Effector memory CD8-positive, alpha-beta T cell (primary cell): ENCODE data around the gene MYO18B.

Experiments used
- ATAC-seq: fragments of 150-1000 bp; cut with Tn5 transposase; replicated peaks from 2 replicates; pipeline ENCODE4 v1.10.0; 2021; ENCODE audit warnings: mild to moderate bottlenecking, moderate library complexity
- DNase-seq, 3 experiments: peaks; one replicate each; pipeline ENCODE4 v3.0.0; 2021
- H3K27ac Mint-ChIP-seq, 2 donors: one replicate each; pipeline ENCODE4 v1.8.0; 2022; ENCODE audit warnings: mild to moderate bottlenecking in 2 of 2, mixed read lengths in 2 of 2, moderate library complexity in 2 of 2
- H3K27me3 Mint-ChIP-seq, 2 donors: one replicate each; pipeline ENCODE4 v1.8.0; 2022; ENCODE audit warnings: mixed read lengths in 2 of 2
- H3K36me3 Mint-ChIP-seq: one replicate; pipeline ENCODE4 v1.8.0; 2022; ENCODE audit warnings: mild to moderate bottlenecking, moderate library complexity, mixed read lengths; ENCODE audit not compliant: insufficient read depth
- H3K4me1 Mint-ChIP-seq, 2 donors: one replicate each; pipeline ENCODE4 v1.8.0; 2022; ENCODE audit warnings: low read depth in 2 of 2, mixed read lengths in 2 of 2
- H3K4me3 Mint-ChIP-seq, 2 donors: one replicate each; pipeline ENCODE4 v1.8.0; 2022; ENCODE audit warnings: mild to moderate bottlenecking in 2 of 2, mixed read lengths in 2 of 2, moderate library complexity in 2 of 2
- H3K9me3 Mint-ChIP-seq, 2 donors: one replicate each; pipeline ENCODE4 v1.8.0; 2022; ENCODE audit warnings: mixed read lengths in 2 of 2

Gene MYO18B

DNA sequence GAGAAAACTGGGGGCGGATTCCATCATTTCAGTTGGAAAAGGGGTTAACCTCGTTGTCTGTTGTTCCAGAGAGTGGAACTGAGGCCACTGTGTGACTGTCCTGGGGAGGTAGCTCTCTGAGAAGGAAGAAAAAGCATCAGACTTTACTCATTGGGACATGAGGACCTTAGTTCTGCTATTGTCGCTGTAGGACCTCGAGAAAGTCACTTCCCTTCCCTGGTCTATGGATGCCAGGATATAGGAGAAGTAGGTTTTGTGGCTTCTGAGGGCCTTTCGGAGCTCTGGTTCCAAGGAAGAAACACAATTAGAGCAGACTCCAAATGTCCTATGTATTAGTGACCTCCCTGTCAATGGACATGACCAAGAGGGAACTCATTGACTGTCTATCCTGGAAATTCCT, 6.2 kb downstream of the MYO18B start:
- DNase-seq (no peak), ATAC-seq (no peak)
- H3K27ac Mint-ChIP-seq = no peak overlapping the region
- no peaks in the 10 kb centered on the region for H3K9me3 Mint-ChIP-seq
- peaks cover 8 to 11% of the 10 kb centered on the region in 2 donors for H3K27me3 Mint-ChIP-seq
- H3K36me3 Mint-ChIP-seq = no peaks in the 10 kb centered on the region
- peaks cover 4 to 6% of the 10 kb centered on the region in 2 donors for H3K4me1 Mint-ChIP-seq
- H3K4me3 Mint-ChIP-seq = no peak overlapping the region

DNA sequence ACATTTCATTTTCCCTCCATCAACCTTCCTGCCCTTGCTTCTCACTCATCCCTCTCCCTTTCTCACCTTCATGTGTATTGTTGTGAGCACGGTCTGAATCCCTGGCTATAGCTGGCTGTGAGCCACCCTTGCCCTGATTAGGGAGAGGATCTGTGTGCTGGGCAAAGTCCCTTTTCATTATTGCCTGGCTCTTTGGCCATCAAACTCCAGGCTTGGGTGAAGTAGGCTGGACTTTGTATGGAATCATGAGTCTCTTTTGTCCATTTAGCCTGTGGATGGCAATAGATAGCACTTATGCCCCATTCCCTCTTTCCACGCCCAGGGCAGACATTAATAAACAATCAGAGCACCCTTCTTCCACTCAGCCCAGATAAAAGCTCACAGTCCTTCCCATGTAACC, 6.7 kb downstream of the MYO18B start:
- H3K27me3 Mint-ChIP-seq = peaks cover 4 to 11% of the 10 kb centered on the region in 2 donors
- H3K4me3 Mint-ChIP-seq = no peak overlapping the region
- ATAC-seq (no peak), DNase-seq (no peak)
- peaks cover 4 to 6% of the 10 kb centered on the region in 2 donors for H3K4me1 Mint-ChIP-seq
- H3K27ac Mint-ChIP-seq = no peak overlapping the region
- H3K36me3 Mint-ChIP-seq = no peaks in the 10 kb centered on the region
- no peaks in the 10 kb centered on the region for H3K9me3 Mint-ChIP-seq

DNA sequence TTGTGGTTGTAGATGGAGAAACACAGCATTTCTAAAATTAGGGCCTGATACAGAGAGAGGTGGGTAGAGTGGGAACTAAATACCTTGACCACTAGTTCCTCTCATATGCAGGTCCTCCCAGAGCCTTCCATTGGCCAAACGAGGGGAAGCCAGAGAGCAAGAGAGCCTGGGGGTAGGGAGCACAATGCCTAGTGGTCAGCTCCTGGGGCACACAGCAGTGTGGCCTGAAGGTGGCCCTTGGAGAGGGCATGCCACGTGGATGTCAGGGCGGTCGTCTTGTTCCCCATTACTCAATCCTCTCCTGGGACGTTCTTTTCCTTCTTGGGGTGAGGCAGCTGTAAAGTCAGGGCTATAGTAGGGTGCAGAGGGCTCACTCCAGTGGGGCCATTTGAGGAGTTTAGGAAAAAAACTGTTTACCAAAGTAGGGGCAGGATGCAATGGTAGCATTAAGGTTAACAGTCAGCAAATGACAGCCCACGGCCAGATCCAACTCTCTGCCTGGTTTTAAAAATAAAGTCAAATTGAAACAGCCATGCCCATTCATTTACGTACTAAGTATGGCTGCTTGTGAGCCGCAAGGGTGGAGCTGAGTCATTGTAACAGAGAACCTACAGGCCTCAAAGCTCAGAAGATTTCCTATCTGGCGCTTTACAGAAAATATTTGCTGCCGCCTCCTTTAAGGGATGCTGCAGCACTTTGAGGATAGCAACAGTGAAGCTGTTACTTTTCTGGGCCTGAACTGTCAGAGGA, 7.6 kb downstream of the MYO18B start:
- Mint-ChIP-seq H3K27ac (no peak overlapping the region), H3K36me3 (no peaks in the 10 kb centered on the region), H3K9me3 (no peaks in the 10 kb centered on the region), H3K4me3 (no peak overlapping the region), H3K27me3 (peaks cover 4 to 11% of the 10 kb centered on the region in 2 donors), H3K4me1 (peaks cover 4 to 6% of the 10 kb centered on the region in 2 donors)
- no peak for ATAC-seq
- DNase-seq = no peak

DNA sequence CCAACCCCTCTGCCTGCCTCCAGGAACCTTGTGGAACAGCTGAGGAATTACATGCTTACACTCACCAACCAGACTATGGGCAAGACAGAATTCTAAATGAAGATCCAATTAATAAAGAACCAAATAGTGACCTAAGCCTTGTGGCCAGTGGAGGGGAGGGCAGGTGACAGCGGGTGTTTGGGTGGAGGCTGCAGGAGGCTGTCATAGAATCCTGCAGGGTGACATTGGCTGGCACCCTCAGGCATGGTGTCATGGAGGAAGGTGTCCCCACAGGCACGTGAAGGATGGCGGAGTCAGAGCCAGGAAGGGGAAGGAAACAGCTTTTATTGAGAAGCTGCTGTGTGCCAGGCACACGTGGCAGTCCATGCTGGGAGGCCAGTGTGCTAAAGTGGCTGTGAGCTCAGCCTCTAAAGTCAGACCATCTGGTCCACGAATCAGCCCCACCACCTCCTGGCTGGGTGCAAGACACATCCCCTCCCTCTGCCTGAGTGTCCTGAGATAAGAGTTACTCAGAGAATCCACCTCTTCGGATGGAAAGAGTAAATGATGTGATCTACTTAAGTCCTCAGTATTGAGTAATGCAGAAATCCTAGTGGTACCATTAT, 8.7 kb downstream of the MYO18B start:
- no peak for DNase-seq
- no peak overlapping the region for H3K4me3 Mint-ChIP-seq
- no peaks in the 10 kb centered on the region for H3K9me3 Mint-ChIP-seq
- H3K27ac Mint-ChIP-seq = no peak overlapping the region
- H3K36me3 Mint-ChIP-seq = no peaks in the 10 kb centered on the region
- peaks cover 4 to 6% of the 10 kb centered on the region in 2 donors for H3K4me1 Mint-ChIP-seq
- H3K27me3 Mint-ChIP-seq = peaks cover 4 to 11% of the 10 kb centered on the region in 2 donors
- no peak for ATAC-seq

DNA sequence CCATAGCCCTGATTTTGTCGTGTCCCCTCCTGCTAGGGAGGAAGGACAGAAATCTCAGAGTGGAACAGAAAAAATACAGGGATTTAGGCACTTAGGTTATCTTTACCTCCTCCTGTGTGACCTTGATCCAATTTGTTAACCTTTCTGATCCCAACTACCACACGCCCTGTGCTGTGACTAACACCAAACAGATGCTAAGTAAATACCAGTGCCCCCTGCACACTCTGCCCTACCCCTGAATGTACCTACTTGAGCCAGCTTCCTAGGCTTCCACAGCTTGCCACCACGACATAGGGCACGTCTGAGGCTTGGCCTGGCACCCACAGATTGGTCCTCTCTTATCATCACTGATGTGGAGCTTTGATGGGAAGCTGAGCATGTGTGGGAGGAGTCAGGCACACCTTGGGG, 9.2 kb downstream of the MYO18B start:
- Mint-ChIP-seq H3K9me3 (no peaks in the 10 kb centered on the region), H3K27ac (no peak overlapping the region)

DNA sequence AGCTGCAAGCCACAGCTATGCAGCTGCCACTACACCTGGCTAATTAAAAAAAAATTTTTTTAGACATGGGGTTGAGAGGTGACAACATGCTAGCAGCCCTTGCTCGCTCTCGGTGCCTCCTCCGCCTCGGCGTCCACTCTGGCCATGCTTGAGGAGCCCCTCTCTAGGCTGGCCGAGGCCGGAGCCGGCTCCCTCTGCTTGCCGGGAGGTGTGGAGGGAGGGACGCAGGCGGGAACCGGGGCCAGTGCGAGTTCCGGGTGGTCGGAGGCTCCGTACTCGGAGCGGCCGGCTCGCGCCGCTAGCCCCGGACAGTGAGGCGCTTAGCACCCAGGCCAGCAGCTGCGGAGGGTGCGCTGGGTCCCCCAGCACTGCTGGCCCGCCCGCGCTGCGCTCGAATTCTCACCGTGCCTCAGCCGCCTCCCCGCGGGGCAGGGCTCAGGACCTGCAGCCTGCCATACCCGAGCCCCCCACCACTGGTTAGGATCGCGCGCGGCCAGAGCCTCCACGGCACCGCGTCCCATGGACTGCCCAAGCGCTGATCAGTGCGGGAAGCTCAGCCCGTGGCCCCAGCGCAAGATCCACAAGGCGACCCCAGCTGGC, 10.7 kb downstream of the MYO18B start:
- no peaks in the 10 kb centered on the region for H3K9me3 Mint-ChIP-seq
- H3K4me1 Mint-ChIP-seq = peaks cover 4 to 6% of the 10 kb centered on the region in 2 donors

More for the DNA sequence above, 9.2 kb downstream of the MYO18B start:
- Mint-ChIP-seq H3K4me1 (peaks cover 4 to 6% of the 10 kb centered on the region in 2 donors), H3K4me3 (no peak overlapping the region), H3K27me3 (peaks cover 4 to 11% of the 10 kb centered on the region in 2 donors), H3K36me3 (no peaks in the 10 kb centered on the region)
- no peak for DNase-seq
- ATAC-seq = no peak

DNA sequence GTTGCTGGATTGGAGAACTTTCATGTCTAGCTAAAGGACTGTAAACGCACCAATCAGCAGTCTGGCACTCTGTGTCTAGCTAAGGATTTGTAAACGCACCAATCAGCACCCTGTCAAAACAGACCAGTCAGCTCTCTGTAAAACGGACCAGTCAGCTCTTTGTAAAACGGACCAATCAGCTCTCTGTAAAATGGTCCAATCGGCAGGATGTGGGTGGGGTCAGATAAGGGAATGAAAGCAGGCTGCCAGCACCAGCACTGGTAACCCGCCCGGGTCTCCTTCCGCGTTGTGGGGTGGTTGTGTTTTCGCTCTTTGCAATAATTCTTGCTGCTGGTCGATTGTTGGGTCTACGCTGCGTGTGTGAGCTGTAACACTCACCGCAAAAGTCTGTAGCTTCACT, 11.3 kb downstream of the MYO18B start:
- no peak for DNase-seq
- H3K27me3 Mint-ChIP-seq = peaks cover 4 to 11% of the 10 kb centered on the region in 2 donors
- peaks cover 4 to 6% of the 10 kb centered on the region in 2 donors for H3K4me1 Mint-ChIP-seq
- H3K4me3 Mint-ChIP-seq = no peak overlapping the region
- no peaks in the 10 kb centered on the region for H3K36me3 Mint-ChIP-seq
- no peaks in the 10 kb centered on the region for H3K9me3 Mint-ChIP-seq
- ATAC-seq = no peak
- no peak overlapping the region for H3K27ac Mint-ChIP-seq

More for the DNA sequence above, 10.7 kb downstream of the MYO18B start:
- Mint-ChIP-seq H3K36me3 (no peaks in the 10 kb centered on the region), H3K27me3 (peaks cover 4 to 11% of the 10 kb centered on the region in 2 donors), H3K27ac (no peak overlapping the region), H3K4me3 (no peak overlapping the region)
- no peak for ATAC-seq
- DNase-seq = no peak

DNA sequence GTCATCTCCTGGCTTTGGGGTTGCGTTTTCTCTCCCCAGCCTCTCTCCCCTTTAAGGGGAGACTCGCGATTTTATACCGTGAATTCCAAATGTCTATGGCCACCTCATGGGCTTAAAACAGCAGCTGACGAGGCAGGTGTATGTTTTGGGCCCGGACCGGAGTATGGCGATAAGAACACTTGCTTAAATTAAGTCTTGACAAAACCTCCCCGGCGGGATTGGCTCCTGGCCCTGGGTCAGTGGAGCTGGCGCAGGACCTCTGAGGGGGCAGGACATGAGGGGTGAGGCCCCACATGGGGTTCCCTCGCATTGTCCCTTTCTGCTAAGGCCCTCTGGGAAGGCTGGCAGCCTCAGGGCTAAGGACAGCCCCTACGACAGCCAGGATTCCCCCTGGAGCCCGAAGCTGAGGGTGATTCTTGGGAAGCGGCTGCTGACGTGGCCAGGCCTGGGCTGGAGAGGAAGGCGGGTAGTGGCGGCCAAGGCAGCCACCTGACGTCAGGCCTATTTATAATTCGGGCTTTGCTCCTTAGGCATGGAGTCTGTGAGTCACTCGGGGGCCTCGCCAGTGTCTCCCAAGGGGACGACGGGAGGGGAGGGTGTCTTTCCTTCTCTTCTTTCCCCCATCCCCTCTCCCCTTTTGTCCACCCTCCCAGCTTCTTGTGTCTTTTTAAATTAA, 12.7 kb downstream of the MYO18B start:
- Mint-ChIP-seq H3K9me3 (no peaks in the 10 kb centered on the region), H3K36me3 (no peaks in the 10 kb centered on the region), H3K27me3 (peaks cover 1 to 4% of the 10 kb centered on the region in 2 donors), H3K4me3 (no peak overlapping the region), H3K27ac (no peak overlapping the region), H3K4me1 (peaks cover 0 to 4% of the 10 kb centered on the region in 2 donors)
- no peak for ATAC-seq
- no peak for DNase-seq

DNA sequence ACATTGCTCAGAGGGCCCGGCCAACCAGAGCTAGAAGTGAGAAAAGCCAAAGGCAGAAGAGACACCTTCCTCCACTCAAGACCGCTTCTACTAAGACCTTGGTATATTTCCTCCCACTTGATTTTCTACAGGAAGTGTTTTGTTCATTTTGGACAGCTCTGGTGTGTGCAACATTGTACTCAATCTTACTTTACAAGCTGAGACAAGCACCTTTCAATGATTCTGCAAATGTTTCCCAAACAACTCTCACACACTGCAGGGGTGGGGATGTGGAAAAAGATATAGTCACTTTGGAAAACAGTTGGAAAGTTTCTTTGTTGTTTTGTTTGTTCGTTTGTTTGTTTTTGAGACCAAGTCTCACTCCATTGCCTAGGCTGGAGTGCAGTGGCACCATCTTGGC, 15.7 kb downstream of the MYO18B start:
- Mint-ChIP-seq H3K9me3 (no peaks in the 10 kb centered on the region), H3K4me3 (no peak overlapping the region), H3K4me1 (no peaks in the 10 kb centered on the region), H3K36me3 (no peaks in the 10 kb centered on the region), H3K27ac (no peak overlapping the region), H3K27me3 (peaks cover 0 to 8% of the 10 kb centered on the region in 2 donors)
- ATAC-seq (no peak), DNase-seq (no peak)

DNA sequence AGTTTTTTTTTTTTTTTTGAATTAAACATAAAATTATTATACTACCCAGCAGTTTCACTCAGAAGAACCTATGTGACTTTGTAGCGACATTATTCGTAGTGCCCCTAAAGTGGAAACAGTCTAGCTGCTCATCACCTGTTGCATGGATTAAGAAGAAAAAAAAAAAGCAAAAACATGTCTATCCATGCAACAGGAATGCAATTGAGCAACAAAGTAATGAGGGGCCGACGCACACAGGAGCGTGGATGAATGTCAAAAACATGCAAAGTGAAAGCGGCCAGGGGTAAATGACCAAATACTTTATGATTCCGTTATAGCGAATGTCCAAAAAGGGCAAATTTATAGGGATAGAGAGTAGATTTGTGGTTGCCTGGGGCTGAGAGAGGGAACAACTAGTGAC, 16.3 kb downstream of the MYO18B start:
- Mint-ChIP-seq H3K36me3 (no peaks in the 10 kb centered on the region), H3K27ac (no peak overlapping the region), H3K4me1 (no peaks in the 10 kb centered on the region), H3K4me3 (no peak overlapping the region), H3K27me3 (peaks cover 0 to 8% of the 10 kb centered on the region in 2 donors), H3K9me3 (no peaks in the 10 kb centered on the region)
- DNase-seq = no peak
- no peak for ATAC-seq

DNA sequence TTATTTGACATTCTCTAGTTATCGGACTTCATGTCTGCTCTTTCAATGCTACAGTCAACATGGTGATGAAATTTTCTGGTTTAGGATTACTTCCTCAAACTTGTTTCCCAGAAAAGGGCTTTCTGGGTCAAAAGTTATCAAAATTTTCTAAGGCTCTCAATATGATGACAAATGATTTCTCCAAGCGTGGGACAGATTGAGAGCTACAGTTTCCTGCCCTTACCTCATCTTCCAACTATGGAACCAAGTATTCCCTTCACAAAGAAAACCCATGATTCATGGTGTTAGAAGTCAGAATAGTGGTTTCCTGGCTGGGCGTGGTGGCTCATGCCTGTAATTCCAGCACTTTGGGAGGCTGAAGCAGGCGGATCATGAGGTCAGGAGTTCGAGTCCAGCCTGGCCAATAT, 17.8 kb downstream of the MYO18B start:
- Mint-ChIP-seq H3K36me3 (no peaks in the 10 kb centered on the region), H3K9me3 (no peaks in the 10 kb centered on the region), H3K27me3 (peaks cover 0 to 8% of the 10 kb centered on the region in 2 donors), H3K4me3 (no peak overlapping the region), H3K4me1 (no peaks in the 10 kb centered on the region), H3K27ac (no peak overlapping the region)
- DNase-seq (no peak), ATAC-seq (no peak)

DNA sequence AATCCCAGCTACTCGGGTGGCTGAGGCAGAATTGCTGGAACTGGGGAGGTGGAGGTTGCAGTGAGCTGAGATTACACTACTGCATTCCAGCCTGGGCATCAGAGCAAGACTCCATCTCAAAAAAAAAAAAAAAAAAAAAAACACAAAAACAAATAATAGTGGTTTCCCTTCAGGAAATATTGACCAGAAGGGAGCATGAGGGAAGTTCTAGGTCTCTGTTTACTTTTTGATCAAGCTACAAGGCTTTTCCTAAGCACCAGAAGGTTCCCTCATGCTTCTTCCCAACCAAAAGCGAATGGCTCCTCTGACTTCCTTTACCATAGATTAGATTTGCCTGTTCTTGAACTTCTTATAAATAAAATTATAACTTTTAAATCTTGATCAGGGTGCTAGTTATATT, 18.3 kb downstream of the MYO18B start:
- no peaks in the 10 kb centered on the region for H3K36me3 Mint-ChIP-seq

DNA sequence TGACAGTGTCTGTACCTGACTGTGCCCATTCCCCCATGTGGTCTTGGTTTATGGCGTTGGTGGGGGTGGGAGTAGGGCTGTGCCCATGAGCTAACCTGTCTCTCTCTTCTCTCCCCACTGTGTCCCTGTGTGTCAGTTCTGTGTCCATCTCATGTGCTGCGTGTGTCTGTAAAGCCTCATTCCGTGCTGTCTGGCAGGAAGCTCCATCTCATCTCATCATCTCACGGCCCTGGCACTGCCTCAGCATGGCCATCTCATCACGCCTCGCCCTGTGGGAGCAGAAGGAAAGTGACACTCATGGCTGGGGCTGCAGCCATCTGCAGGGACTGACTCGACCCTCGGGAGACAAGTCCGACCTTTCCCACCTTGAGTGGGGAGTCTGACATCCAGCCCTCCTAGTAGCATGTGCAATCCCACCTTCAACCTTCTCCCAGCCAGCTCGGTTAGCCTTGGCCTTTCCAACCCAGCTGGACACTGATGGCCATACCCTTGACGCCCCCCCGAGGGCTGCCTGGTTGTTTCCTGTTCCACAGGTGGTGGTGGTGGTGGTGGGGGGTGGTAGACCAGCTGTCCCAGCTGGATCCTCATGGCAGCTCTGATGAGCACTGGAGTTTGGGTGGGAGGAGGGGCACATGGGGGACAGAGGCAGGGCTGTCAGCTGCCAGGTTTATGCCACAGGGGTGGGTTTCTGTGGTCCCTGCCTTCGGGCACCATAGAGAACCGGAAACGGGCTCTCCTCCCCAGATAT, 19.0 kb downstream of the MYO18B start:
- no peaks in the 10 kb centered on the region for H3K4me1 Mint-ChIP-seq
- ATAC-seq = no peak
- peaks cover 0 to 8% of the 10 kb centered on the region in 2 donors for H3K27me3 Mint-ChIP-seq
- H3K36me3 Mint-ChIP-seq = no peaks in the 10 kb centered on the region
- no peak overlapping the region for H3K27ac Mint-ChIP-seq
- DNase-seq = no peak
- no peak overlapping the region for H3K4me3 Mint-ChIP-seq
- peaks cover 0 to 3% of the 10 kb centered on the region in 2 donors for H3K9me3 Mint-ChIP-seq

More for the DNA sequence above, 18.3 kb downstream of the MYO18B start:
- H3K9me3 Mint-ChIP-seq = no peaks in the 10 kb centered on the region
- ATAC-seq = no peak
- peaks cover 0 to 8% of the 10 kb centered on the region in 2 donors for H3K27me3 Mint-ChIP-seq
- no peak for DNase-seq
- no peaks in the 10 kb centered on the region for H3K4me1 Mint-ChIP-seq
- H3K4me3 Mint-ChIP-seq = no peak overlapping the region
- no peak overlapping the region for H3K27ac Mint-ChIP-seq
